GM21526 (cell line): ENCODE measurements around the gene OR52M1.

Source experiments
- ATAC-seq: cut with Tn5 transposase; IDR thresholded peaks from one replicate; pipeline ENCODE4 v1.9.1; 2021; ENCODE audit warnings: moderate library complexity; ENCODE audit not compliant: unreplicated experiment, low FRiP score

The OR52M1 gene

DNA sequence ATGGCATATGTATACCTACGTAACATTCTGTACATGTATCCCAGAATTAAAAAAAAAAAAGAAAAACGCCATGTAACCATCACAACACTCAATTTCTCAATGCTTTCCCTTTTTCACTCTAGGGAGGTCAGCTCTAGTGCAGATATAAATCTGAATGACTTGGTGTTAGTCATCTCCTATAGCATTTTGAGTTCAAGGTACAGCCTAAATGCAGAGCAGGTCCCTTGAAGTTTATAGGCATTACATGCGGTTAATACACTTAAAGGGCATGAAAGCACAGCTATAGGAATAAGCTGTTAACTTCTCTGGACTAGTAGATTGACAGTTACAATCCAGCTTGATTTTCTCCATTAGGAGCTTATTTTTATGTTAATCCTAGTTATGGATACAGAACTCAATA is 20.4 kb downstream of the OR52M1 start:
- no peak for ATAC-seq

DNA sequence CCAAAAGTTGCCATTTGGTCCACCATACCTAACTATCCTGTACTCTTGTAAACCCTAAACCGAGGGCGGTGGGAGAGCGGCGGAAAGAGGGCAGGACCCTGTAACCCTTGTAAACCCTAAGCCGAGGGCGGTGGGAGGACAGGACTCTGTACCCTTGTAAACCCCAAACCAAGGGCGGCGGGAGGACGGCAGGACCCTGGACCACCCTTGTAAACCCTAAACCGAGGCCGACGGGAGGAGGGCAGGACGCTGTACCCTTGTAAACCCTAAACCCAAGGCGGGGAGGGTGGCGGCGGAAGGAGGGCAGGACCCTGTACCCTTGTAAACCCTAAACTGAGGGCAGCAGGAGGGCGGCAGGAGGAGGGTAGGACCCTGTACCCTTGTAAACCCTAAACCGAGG is 24.1 kb downstream of the OR52M1 start:
- ATAC-seq, result no peak

DNA sequence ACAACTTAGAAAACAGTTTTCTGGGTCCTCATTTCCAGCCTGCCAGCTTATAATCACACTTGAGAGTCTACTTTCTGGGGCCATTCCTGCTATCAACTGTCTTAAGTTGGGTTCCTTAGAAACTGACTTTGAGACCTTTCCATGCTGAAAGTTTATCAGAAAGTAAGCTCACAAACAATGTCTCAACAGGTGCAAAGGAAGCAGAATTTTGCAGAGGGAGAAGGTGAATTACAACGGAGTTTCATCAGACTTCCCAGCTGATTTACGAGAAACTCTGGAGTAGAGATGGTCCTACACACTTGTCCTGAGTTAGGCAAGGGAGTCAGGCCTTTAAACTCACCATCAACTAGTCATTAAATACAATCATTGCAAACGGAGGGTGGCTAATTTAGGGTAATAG is 31.9 kb downstream of the OR52M1 start:
- no peak for ATAC-seq

DNA sequence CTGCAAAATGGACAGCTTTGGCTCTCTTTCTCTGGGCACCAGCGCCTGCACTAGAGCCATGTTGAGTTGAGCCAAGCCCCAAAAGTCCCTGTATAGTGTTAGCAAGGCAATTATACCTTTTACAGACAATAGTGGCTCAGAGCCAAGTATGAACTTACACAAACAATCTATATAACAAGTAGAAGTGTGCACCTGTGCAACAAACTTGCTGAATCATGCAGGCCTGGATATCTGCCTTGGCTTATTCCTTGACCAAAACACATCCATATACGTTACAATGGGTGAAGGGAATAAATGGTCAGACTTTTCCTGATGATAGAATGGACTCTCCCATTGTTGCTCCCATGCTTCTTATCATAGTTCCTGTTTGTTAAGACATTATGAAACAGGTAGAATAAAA is 32.8 kb downstream of the OR52M1 start:
- ATAC-seq, result no peak

DNA sequence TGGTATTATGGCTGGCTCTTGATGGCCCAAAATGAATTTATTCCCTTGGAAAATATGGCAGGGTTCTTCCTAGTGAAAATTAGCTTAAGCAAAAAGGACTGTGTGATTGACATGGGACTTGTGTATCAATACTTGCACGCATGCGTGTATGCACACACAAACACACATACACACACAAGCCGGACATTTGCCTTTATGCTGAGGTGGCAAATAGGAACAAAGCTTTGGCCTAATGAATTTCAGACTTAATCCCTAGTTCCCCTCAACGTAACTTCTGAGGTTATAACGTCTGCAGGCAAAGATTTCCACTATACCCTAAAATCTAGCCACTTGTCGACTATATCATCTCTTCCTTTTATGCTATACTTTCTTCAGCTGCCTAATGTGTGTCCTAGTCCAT is 33.6 kb downstream of the OR52M1 start:
- ATAC-seq, result no peak

DNA sequence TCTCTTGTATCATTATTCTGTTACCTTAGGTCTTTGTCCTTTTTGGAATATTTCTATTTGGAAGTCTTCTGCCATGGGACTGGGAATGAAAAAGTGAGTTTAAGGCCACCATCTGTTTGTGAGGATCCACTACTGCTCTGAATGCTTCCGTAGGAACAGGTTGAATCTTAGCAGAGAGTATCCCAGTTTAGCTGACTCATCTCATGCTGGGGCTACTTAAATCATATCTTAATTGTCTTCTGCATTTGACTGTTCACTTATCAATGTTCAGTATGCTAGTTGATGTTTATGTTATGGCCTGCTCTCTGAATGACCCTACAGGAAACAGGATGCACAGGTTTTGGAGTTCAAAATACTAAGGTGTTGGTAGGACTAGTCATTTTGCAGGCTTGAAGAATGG is 35.1 kb downstream of the OR52M1 start:
- ATAC-seq, result no peak

DNA sequence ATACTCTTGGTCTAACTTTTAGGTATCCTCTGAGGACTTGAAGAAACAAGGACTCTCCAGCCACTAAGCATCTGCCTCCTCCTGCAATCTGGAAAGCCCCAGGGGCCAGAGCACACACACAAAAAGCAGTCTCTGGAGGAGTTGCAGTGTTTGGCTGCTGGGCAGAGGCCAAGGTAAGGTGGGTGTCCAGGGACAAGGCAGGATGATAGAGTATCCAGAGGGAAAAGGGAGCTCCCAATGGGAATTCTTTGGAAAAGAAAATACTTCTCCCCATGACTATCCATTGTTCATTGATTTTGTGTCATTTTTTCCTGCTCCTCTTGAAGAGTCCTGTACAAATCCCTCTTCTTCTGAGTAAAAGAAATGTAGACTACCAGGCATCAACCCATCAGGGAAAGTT is 36.5 kb downstream of the OR52M1 start, which contains the start of gene OR52I2:
TSS of gene OR52I2 (plus strand) at position 301 of the 400 bp plus-strand sequence.
- no peak for ATAC-seq

DNA sequence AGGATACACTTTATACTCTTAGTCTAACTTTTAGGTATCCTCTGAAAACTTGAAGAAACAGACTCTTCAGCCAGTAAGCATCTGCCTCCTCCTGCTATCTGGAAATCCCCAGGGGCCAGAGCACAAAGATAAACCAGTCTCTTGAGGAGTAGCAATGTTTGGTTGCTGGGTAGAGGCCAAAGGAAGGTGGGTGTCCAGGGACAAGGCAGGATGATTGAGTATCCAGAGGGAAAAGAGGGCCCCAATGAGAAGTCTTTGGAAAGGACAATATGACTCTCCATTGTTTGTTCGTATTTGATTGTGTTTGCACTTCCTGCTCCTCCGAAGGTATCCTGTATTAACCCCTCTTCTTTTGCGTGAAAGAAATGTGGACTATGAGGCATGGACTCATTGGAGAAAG is 44.0 kb downstream of the OR52M1 start:
- no peak for ATAC-seq

DNA sequence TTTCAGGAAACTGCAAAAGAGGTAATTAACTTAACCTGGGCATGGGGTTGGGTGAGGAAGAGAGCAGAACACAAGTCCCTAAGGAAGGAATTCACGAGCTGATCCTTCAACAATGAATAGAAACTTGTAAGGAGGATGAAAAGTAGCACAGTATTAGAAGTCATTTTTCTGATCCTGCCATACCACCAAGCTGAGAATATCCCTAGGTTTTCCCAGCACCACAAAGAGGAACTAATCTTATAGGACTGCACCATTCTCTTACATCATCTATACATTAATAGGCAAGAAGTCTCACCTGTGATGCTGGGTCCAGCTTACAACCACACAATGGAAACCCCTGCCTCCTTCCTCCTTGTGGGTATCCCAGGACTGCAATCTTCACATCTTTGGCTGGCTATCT is 48.7 kb downstream of the OR52M1 start, which contains the start of gene OR52I1:
TSS of gene OR52I1 (plus strand) at position 301 of the 400 bp plus-strand sequence. CDS start at position 301, 0 bp downstream.
- ATAC-seq, result no peak
